Measurements from ENCODE around the gene RNU7-1.

DNA sequence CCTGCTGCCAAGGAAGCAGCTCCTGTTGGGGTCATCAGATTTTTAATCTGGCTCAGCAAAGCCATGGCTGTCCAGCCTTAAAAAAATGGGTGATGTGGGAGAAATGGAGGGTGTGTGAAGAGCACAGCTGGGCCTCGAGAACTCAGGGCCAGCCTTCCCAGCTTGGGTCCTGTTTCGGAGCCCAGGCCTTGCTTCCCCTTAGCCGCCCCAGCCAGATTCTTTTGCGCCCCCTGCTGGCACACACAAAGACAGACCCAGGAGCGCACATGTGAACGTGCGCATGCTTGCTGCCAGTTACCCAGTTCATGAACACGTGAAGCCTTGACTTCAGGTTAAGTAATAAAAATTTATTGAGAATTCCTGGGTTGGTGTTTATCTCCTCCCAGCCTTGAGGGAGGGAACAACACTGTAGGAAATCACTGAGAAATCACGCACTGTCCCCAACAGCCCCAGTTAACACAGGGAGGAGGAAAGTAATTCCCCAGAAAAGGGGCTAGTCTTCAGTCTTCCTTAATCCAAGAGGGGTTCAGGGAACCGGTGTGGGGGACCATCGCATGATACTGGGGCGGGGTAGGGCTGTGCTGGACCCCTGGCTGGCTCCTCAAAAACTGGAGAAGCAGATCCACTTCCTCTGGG lies 21.5 kb downstream of the RNU7-1 start:
- TF ChIP-seq, protein P1, sequence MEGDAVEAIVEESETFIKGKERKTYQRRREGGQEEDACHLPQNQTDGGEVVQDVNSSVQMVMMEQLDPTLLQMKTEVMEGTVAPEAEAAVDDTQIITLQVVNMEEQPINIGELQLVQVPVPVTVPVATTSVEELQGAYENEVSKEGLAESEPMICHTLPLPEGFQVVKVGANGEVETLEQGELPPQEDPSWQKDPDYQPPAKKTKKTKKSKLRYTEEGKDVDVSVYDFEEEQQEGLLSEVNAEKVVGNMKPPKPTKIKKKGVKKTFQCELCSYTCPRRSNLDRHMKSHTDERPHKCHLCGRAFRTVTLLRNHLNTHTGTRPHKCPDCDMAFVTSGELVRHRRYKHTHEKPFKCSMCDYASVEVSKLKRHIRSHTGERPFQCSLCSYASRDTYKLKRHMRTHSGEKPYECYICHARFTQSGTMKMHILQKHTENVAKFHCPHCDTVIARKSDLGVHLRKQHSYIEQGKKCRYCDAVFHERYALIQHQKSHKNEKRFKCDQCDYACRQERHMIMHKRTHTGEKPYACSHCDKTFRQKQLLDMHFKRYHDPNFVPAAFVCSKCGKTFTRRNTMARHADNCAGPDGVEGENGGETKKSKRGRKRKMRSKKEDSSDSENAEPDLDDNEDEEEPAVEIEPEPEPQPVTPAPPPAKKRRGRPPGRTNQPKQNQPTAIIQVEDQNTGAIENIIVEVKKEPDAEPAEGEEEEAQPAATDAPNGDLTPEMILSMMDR (IDR thresholded peaks at IDR 0.05; ENCODE audit: low read length), result peak; percentile 94
- TF ChIP-seq EZH2 (optimal IDR thresholded peaks at IDR 0.05; ENCODE audit: low read depth, low read length), result no peak
